Large intestine (tissue), 3 donors: Measurements from ENCODE around the gene INMT. TPM values are rescaled to one million over a fixed set of nuclear protein-coding genes. Genes with fewer than 3 reads are reported as not detected.
A peak's percentile ranks its signal among the peaks of the same experiment; 100 is the strongest.

ENCODE experiments used
- DNase-seq, 2 donors: peaks; one replicate each; pipeline versions ENCODE4 v3.0.0 to v3.0.0-alpha.2; 2013
- H3K27ac ChIP-seq: one replicate; pipeline ENCODE4 v1.5.1; 2013; ENCODE audit warnings: low read length
- H3K27me3 ChIP-seq: 2 replicates; pipeline ENCODE4 v1.6.1; 2013; ENCODE audit warnings: low read length; ENCODE audit not compliant: control insufficient read depth, insufficient read depth
- H3K36me3 ChIP-seq: 2 replicates; pipeline ENCODE4 v1.6.1; 2013; ENCODE audit warnings: low read length; ENCODE audit not compliant: control insufficient read depth, insufficient read depth
- H3K4me1 ChIP-seq: one replicate; pipeline ENCODE4 v1.6.1; 2013; ENCODE audit warnings: low read length; ENCODE audit not compliant: control insufficient read depth, insufficient read depth
- H3K4me3 ChIP-seq: one replicate; pipeline ENCODE4 v1.5.1; 2013; ENCODE audit warnings: low read length
- H3K9me3 ChIP-seq: one replicate; pipeline ENCODE4 v1.6.1; 2013; ENCODE audit warnings: mild to moderate bottlenecking, low read depth, low read length, moderate library complexity; ENCODE audit not compliant: control insufficient read depth
- WGBS: methylation state at CpG from one replicate; pipeline ENCODE4 v1.1.5; 2013; ENCODE audit warnings: low lambda C conversion rate; ENCODE audit not compliant: insufficient coverage; 5-methylcytosine and 5-hydroxymethylcytosine counted together
- polyA plus RNA-seq: library from polyadenylated mRNA; unstranded; fragments of 120-200 nt; gene quantifications from one replicate; pipeline ENCODE4 v1.2.1, GENCODE V29; 2013

INMT gene
- polyA plus RNA-seq, 1 donor: 10.1 TPM

GRCh38 chr7:30734497-30734896 lies 17.4 kb upstream of the INMT start:
- peaks cover 3% of the 10 kb centered on the region for H3K27me3 ChIP-seq
- H3K9me3 ChIP-seq: no peaks in the 10 kb centered on the region
- H3K4me1 ChIP-seq: no peaks in the 10 kb centered on the region
- H3K27ac ChIP-seq: no peak overlapping the region
- no peaks in the 10 kb centered on the region for H3K36me3 ChIP-seq
- no CpG with 5 or more reads among the region's 7 CpGs for WGBS
- H3K4me3 ChIP-seq: no peak overlapping the region
- DNase-seq: no peak

DNA sequence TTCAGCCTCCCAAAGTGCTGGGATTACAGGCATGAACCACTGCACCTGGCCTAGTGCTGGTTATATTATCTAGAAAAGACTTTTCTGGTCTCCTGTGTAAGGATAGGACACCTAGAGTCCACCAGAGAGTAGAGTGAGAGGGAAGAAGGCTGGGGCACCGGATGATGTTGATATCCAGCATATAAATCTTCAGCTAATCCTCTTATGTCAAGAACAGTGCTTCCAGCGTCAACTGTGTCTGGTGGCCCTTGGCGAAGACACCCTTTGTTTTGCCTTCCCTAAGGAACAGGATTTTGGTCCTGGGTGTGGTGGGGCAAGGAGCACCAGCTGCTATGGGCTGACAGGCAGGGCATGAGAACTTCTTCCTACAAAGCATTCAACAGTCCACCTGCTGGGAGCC lies 16.3 kb upstream of the INMT start:
- WGBS: no CpG with 5 or more reads among the region's 3 CpGs
- Histone ChIP-seq H3K36me3 (no peaks in the 10 kb centered on the region), H3K4me1 (no peaks in the 10 kb centered on the region), H3K4me3 (no peak overlapping the region), H3K27me3 (peaks cover 3% of the 10 kb centered on the region), H3K27ac (no peak overlapping the region), H3K9me3 (no peaks in the 10 kb centered on the region)
- no peak for DNase-seq

DNA sequence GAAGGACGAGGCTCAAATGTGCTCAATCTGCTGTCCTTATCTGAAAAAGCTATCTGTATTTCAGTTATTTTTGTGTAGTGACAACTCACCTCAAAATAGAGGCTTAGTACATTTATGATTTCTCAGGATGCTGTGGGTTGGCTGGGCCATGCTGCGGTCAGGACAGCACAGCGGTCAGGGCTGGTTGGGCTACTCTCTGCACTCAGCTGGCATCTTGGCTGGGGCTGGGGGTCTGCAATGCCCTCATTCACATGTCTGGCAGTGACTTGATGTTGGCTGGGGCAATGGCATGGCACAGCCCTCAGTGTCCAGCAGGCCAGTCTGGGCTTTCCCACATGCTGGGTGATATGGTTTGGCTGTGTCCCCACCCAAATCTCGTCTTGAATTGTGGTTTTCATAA lies 15.6 kb upstream of the INMT start:
- Histone ChIP-seq H3K9me3 (no peaks in the 10 kb centered on the region), H3K27me3 (no peaks in the 10 kb centered on the region), H3K4me1 (no peaks in the 10 kb centered on the region), H3K36me3 (no peaks in the 10 kb centered on the region), H3K4me3 (no peak overlapping the region), H3K27ac (no peak overlapping the region)
- WGBS: no CpG with 5 or more reads among the region's 4 CpGs
- no peak for DNase-seq

DNA sequence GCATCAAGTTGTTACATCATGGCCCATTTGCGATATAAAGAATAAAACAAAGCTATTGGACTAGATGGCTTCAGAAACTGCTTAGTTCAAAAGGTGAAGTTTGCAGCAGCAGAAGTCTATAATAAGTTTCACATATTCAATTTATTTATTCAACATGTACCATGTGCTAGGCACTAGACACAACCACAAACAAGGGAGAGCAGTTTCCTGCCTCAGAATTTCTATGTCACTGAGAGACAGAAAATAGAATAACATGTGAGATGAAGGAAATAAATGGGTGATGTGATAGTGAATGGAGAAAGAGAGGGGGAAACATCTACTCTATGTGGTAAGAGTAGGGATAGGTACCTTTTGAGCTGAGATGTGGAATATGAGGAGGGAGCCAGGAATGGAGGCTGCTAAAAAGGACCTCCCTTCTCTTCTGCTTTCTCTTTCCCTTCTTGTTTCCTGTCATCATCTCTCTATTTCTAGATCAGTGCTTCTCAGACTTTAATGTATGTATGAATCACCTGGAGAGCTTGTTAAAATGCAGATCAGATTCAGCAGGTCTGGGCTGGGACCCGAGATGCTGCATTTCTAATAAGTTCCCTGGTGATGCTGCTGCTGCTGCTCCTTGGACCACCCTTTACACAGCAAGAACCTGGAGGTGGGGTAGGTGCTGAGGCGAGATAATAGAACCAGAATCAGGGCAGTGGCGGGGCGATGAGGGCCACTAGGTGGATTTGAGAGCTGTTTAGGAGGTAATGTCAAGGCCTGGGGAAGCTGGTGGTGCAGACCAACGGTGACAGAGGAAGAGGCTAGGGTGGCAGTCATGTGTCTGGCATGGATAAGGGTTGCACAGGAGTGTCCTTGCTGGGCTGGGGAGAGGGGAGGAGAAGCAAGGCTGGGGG lies 13.7 kb upstream of the INMT start:
- Histone ChIP-seq H3K9me3 (no peaks in the 10 kb centered on the region), H3K4me3 (no peak overlapping the region), H3K4me1 (no peaks in the 10 kb centered on the region), H3K36me3 (no peaks in the 10 kb centered on the region), H3K27ac (no peak overlapping the region), H3K27me3 (no peaks in the 10 kb centered on the region)
- DNase-seq: no peak
- WGBS: no CpG with 5 or more reads among the region's 6 CpGs

GRCh38 chr7:30739691-30740090 lies 12.2 kb upstream of the INMT start:
- Histone ChIP-seq H3K27me3 (no peaks in the 10 kb centered on the region), H3K36me3 (no peaks in the 10 kb centered on the region), H3K4me1 (no peaks in the 10 kb centered on the region), H3K27ac (no peak overlapping the region), H3K4me3 (no peak overlapping the region), H3K9me3 (no peaks in the 10 kb centered on the region)
- no CpG with 5 or more reads among the region's 2 CpGs for WGBS
- no peak for DNase-seq

DNA sequence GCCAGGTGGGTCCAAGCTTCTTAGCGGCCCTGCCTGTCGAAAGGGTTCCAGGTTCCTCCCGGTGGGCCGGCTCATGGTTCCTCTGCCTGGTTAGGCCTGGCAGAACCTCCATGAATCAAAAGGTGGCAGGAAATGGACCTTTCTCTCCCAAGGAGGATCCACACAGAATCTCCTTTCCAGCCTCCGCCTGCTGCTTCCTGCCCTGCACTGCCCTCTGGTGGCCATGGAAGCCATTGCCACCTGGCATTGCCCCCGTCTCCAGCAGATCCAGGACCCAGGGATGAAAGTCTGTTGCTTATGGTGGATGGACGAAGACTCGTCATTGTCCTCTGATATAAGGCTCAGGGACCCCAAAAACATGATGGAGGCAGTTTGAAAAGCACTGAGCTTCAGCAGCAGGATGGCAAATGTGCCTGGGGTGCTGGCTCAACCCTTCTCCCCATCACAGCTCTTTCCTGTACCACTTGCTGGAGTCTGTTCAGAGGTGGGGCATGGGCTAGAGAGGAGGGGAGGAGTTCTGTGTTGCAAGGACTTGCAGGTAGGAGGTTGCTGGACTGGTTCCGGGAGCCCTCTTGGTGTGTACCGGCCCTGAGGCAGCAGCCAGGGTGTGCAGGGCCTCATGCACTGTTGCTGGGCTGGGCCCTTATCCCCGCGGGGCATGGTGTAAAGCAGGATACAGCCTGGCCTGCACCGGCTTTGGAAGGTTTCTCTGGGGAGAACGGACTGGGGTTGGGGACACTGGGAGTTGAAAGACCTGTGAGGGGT lies 11.3 kb upstream of the INMT start:
- Histone ChIP-seq H3K27ac (no peak overlapping the region), H3K4me1 (no peaks in the 10 kb centered on the region), H3K4me3 (no peak overlapping the region), H3K27me3 (no peaks in the 10 kb centered on the region), H3K9me3 (no peaks in the 10 kb centered on the region), H3K36me3 (no peaks in the 10 kb centered on the region)
- DNase-seq: peak; percentile 58 to 67
- WGBS: no CpG with 5 or more reads among the region's 14 CpGs

GRCh38 chr7:30741289-30741688 lies 10.6 kb upstream of the INMT start:
- H3K27me3 ChIP-seq: no peaks in the 10 kb centered on the region
- no peaks in the 10 kb centered on the region for H3K4me1 ChIP-seq
- no CpG with 5 or more reads among the region's 8 CpGs for WGBS
- H3K9me3 ChIP-seq: no peaks in the 10 kb centered on the region
- no peaks in the 10 kb centered on the region for H3K36me3 ChIP-seq
- H3K4me3 ChIP-seq: no peak overlapping the region
- H3K27ac ChIP-seq: no peak overlapping the region
- no peak for DNase-seq

DNA sequence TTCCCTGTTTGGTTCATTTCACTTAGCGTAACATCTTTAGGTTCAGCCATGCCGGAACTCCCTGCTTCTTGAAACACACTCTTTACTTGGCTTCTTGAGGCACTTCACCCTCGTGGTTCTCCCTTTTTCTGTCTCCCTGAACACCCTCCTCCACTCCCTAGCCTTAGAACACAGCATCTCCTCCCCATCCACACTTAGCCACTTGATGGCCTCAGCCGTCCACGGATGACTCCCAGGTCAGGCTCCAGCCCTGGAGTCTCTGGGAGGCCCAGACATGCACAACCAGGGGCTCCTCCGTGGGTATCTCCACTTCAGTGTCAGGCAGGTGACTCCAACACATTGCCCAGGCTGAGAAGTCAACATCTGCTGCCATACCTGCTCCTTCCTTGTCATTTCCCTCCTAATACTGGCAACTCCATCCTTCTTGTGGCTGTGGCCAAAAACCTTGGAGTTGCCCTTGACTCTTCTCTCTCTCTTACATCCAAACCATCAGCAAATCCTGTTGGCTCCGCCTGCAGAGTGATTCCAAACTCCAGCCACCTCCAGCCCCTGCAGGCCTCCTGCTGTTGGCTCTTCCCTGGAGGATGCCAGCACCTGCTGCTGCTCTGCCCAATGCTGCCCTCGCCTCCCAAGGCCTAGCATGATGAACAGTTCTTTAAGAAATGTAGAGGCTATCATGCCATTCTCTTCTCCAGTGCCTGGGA lies 8.4 kb upstream of the INMT start:
- no CpG with 5 or more reads among the region's 8 CpGs for WGBS
- no peaks in the 10 kb centered on the region for H3K4me1 ChIP-seq
- no peaks in the 10 kb centered on the region for H3K36me3 ChIP-seq
- H3K27ac ChIP-seq: no peak overlapping the region
- no peak overlapping the region for H3K4me3 ChIP-seq
- peak; percentile 35 to 49 for DNase-seq
- H3K27me3 ChIP-seq: no peaks in the 10 kb centered on the region
- no peaks in the 10 kb centered on the region for H3K9me3 ChIP-seq

- no peak for DNase-seq
- no peaks in the 10 kb centered on the region for H3K27me3 ChIP-seq
- H3K9me3 ChIP-seq: no peaks in the 10 kb centered on the region
- H3K4me3 ChIP-seq: no peak overlapping the region
- no peaks in the 10 kb centered on the region for H3K36me3 ChIP-seq
- no peak overlapping the region for H3K27ac ChIP-seq
- WGBS: 89% methylated on average over 3 of the region's 12 CpGs
- H3K4me1 ChIP-seq: no peaks in the 10 kb centered on the region
Observed at GRCh38 chr7:30744075-30744417, 7.9 kb upstream of the INMT start.

- Histone ChIP-seq H3K27ac (no peak overlapping the region), H3K27me3 (no peaks in the 10 kb centered on the region), H3K9me3 (no peaks in the 10 kb centered on the region), H3K4me1 (peaks cover 11% of the 10 kb centered on the region), H3K36me3 (no peaks in the 10 kb centered on the region), H3K4me3 (no peak overlapping the region)
- WGBS: 83% methylated on average over 1 of the region's 6 CpGs
- DNase-seq: no peak
Observed at GRCh38 chr7:30745261-30745941, 6.5 kb upstream of the INMT start.
